ENCODE measurements around the gene RET. TPM values are rescaled to one million over a fixed set of nuclear protein-coding genes. Genes with fewer than 3 reads are reported as not detected.

Gene RET
- polyA plus RNA-seq, 4 donors, result 2.4 to 29.4 (median 22.5) TPM

DNA sequence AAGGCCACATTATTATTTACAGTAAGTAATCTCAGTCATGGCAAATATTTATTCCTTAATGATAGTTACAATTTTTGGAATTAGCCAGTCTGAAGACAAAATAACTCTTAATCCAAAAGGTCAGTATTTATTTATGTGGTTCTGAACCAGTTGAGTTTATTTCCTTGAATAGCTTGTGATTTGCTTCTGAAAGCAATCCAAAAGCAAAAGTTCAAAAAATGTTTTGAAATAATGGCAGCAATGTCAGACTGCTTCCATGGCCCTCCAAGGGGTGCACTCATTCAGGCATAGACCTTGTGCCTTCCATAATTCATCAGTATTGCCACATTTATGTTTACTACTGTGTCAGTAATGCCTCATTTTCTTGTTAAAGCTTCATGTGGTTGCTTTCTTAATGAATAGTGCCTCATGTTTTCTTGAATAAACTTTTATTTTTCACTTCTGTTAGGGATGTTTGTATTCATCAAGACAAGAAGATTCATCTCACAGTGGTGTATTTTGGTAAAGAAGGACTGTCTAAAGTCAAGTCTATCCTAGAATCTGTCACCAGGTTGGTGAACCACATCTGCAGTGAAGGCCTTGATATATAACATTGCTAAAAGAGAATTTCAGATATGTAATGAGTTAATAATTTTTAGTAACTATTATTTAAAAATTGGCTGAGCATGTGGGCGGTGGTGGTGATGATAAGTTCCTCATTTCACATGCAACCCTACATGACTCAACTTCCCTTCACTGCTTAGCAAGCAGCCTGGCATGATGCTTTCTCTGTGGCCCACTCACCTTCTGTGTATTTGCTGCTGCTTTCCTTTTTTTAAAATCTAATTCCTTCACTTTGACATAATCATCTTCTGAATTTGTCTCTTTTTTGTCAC lies 83.4 kb downstream of the RET start:
- DNase-seq (ENCODE audit: low read depth in 4 of 4, low spot score in 3 of 4), result no peak

DNA sequence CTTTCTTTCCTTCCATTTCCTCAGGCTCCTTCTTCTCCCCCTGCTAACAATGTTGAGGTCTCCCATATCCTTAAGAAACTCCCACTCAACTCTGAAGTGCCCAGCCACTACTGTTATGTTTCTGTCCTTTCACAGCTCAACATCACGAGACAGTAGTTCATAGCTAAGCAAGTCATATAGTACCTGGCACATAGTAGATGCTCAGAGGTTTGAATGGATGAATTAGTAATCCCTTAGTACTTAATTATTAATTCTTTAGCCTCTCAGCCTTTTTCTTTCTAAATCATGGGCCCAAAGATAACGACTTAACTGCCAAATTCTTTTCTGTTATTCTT lies 84.0 kb downstream of the RET start:
- no peak for DNase-seq (ENCODE audit: low read depth in 4 of 4, low spot score in 3 of 4)

DNA sequence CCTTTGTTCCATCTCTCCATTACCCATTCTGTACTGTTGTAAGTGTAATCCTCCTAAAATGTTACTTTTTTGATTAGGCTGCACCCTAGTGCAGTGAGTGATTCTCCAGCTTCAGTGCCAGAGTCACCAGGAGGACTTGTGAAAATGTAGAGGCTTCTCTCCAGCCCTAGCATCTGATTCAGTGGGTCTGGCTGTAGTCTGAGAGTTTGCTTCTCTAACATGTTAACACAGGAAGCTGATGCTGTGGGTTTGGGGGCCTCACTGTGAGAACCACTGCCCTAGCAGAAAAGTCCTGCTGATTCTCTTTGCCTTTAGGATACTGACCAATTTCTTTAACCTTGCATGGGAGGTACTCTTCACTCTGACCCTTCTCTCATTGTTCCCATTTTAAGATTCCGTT lies 85.7 kb downstream of the RET start:
- no peak for DNase-seq (ENCODE audit: low read depth in 4 of 4, low spot score in 3 of 4)

DNA sequence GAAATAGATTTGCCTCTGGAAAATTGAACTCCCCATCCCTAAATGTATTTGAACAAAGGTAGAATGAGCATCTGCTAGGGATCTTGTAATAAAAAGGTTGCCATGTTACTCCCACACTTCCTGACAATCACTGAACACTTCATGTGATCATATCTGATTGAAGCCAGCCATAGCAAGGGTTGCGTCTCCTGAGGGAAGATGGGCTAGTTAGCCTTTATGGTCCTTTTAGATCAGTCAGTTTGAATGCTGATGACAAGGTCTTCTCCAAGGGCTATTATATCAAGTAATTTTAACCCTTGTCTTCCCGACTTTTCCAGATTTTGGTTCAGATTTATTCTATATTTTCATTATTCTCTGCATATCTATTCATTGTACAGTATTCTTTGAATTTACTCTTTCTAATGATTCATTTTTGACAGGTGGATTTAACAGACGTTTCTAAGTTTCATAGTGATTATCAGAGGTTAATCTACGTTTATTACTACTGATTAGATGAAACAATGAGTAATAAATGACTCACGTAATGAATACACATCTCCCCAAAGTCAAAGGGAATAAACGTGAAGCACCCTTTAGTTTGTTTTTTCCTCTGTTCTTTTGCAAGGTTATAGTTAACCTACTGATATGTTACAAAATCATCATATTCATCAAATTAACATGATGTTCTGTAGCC lies 89.5 kb downstream of the RET start:
- no peak for DNase-seq (ENCODE audit: low read depth in 4 of 4, low spot score in 3 of 4)

DNA sequence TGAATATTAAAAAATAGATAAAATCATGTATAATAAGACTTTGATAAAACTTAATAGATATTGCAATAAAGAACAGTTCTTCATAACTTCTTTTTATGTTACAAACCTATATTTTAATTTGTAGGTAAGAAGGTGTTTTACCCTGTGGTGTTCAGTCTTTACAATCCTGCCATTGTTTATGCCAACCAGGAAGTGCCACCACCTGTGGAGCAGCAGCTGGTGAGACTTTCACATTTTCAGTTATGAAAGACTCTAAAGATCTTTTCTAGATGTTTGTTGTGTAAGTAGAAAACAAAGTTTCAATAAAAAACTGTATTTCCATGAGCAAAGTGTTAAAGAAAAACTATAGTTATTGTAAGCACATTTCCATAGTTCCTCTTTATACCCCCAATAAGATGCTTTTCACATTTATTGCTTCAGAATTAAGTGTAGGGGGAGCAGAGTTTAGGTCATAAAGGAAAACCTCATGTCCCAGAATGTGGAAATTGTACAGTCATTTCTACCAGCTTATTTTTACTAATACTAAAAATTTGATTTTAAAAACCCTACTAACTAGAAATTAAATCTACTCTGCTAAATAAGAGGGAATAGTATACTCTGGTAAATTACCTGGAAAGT lies 90.1 kb downstream of the RET start:
- no peak for DNase-seq (ENCODE audit: low read depth in 4 of 4, low spot score in 3 of 4)

DNA sequence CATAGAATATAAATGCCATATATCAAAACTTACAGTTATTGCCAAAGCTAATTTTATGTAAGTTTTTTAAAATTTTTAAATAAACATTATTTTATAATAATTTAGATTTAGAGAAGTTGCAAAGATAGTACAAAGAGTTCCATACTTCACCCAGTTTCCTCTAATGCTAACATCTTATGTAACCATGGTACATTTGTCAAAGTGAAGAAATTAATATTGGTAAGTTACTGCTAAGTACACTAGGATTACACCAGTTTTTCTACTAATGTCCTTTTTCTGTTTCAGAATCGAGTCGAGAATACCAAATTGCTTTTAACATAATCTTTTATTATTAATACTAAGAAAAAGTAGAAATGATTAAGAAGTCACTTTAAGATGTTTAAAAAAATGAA lies 90.6 kb downstream of the RET start:
- no peak for DNase-seq (ENCODE audit: low read depth in 4 of 4, low spot score in 3 of 4)

DNA sequence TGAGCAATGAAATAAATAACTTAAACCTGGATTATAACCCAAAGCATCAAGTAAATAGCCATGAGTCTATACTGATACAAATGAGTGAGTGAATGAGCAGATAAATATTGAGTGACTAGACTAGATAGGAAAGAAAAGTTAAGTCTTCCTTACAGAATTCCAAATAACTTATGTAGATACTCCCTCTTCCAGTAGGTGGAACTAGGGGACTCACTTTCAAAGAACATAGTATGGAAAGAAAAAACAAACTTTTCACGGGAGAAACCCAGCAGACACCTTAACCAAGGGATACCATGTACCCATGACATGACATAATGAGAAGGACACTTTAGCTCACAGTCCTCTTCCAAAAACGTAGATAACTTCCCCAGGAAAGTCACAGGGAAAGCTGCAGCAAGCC lies 93.6 kb downstream of the RET start:
- no peak for DNase-seq (ENCODE audit: low read depth in 4 of 4, low spot score in 3 of 4)

DNA sequence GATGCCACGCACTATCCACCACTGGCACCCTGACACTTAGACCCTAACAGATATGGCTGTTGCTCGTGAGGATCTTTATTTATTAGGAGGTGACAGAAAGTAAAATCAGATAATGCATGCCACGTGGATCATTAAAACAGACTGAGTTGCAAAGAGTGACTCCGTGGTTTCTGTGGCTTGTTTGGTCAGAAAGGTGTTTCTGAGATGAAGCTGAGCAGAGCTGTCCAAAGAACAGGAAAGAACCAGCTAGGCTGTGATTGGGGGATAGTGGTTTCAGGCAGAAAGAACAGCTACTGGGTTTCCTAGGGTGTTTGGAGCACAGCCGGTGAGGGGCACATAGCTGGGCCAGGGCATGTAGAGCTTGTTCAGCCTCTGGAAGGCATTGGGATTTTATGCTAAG lies 95.8 kb downstream of the RET start:
- DNase-seq (ENCODE audit: low read depth in 4 of 4, low spot score in 3 of 4), result no peak

DNA sequence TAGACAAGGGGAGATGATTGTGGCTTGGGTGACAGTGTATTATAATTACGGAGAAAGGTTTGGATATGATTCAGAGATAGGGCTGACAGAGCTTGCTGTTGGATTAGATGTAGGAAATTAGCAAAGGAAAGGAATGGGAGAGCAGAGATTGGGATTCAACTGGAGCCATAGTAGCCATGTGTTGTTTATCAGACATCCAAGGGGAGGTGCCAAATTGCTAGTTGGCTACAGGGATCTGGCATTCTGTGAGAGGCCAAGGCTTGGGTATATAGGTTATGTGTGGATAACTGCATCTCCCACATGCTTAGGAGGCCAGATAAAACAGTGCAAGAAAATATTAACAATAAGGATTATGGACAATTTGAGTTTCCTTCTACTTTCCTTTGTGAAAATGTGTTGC lies 96.3 kb downstream of the RET start:
- DNase-seq (ENCODE audit: low read depth in 4 of 4, low spot score in 3 of 4), result no peak

DNA sequence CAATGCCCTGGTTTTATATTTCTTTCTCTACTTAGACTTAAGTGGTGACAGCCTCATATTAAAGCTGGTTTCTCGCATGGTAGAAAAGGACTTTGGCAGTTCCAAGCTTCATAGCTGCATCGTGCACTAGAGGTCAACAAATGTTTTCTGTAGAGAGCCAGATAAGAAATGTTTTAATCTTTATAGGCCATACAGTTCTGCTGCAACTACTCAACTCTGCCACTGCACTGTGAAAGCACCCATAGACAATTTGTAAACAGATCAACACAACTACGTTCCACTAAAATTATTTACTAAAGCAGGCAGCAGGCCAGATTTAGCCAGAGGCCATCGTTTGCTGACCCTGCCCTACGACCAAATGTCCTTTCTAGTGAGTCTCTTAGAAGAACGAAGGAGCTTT lies 98.1 kb downstream of the RET start:
- DNase-seq (ENCODE audit: low read depth in 4 of 4, low spot score in 3 of 4), result no peak

DNA sequence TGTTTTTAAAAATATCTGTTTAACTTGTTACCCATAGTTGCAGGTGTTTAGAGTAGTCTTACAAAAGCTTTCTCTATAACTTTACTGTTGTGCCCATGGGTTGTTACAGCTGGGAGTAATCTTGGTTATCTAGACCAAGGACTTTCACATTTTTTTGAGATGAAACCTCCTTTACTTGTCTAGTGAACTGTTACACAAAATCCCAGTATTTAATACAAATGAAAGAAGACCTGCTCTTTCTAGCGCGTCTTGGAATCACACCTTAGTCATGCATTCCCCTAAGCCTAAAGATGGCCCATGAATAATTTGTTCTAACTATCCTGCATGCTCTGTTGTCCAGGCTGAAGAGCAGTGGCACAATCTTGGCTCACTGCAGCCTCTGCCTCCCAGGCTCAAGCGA lies 99.4 kb downstream of the RET start:
- no peak for DNase-seq (ENCODE audit: low read depth in 4 of 4, low spot score in 3 of 4)

DNA sequence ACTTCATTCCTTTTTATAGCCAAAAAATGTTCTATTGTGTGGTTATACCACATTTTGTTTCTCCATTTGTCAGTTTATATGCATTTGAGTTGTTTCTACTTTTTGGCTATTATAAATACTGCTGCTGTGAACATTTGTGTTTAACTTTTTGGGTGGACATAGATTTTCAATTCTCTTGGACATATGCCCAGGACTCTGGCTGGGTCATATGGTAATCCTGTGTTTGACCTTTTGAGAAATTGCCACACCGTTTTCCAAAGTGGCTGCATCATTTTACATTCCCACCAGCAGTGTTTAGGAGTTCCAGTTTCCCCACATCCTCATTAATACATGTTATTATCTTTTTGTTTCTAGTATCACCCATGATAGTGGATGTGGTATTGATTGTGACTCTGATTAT lies 100.7 kb downstream of the RET start:
- no peak for DNase-seq (ENCODE audit: low read depth in 4 of 4, low spot score in 3 of 4)

Other genes starting within 250 kb of the RET start
- 10 to 100 TPM; 19.4 to 30.1 (median 22.0) TPM for gene CSGALNACT2, start 61.4 kb downstream of the RET start, polyA plus RNA-seq (ENCODE audit: insufficient read length in 4 of 4)
- gene RASGEF1A, start 190.0 kb downstream of the RET start, polyA plus RNA-seq (ENCODE audit: insufficient read length in 4 of 4), result 1 to 10 TPM in 3 of 4 donors, under 1 TPM in 1; 0.19 to 2.3 (median 1.5) TPM